Mucosa of rectum (tissue), 2 donors: Measurements from ENCODE around the gene SLC35G6.
"Not testable (repeated sequence)": the region's sequence is repeated elsewhere in the genome, so short reads cannot be mapped to it uniquely, and the experiment has no call there.

Experiments
- H3K27ac ChIP-seq, 2 donors: one replicate each; pipeline ENCODE4 v1.7.0; 2013; ENCODE audit warnings: inconsistent platforms in 2 of 2, low read depth in 2 of 2, low read length in 2 of 2
- H3K27me3 ChIP-seq, 2 donors: one replicate each; pipeline ENCODE4 v1.7.0; 2013; ENCODE audit warnings: low read length in 2 of 2; ENCODE audit not compliant: control insufficient read depth in 2 of 2, insufficient read depth in 2 of 2
- H3K36me3 ChIP-seq, 2 donors: one replicate each; pipeline ENCODE4 v1.7.0; 2013; ENCODE audit warnings: low read length in 2 of 2; ENCODE audit not compliant: control insufficient read depth in 2 of 2, insufficient read depth in 2 of 2
- H3K4me1 ChIP-seq, 2 donors: one replicate each; pipeline ENCODE4 v1.7.0; 2013; ENCODE audit warnings: low read length in 2 of 2, mild to moderate bottlenecking in 1 of 2; ENCODE audit not compliant: control insufficient read depth in 2 of 2, insufficient read depth in 2 of 2
- H3K4me3 ChIP-seq, 2 donors: one replicate each; pipeline ENCODE4 v1.7.0; 2013; ENCODE audit warnings: low read length in 2 of 2
- H3K9ac ChIP-seq, 2 donors: one replicate each; pipeline ENCODE4 v1.7.0; 2013; ENCODE audit warnings: low read length in 2 of 2, low read depth in 1 of 2, mild to moderate bottlenecking in 1 of 2
- H3K9me3 ChIP-seq, 2 donors: one replicate each; pipeline ENCODE4 v1.7.0; 2013; ENCODE audit warnings: low read length in 2 of 2; ENCODE audit not compliant: control insufficient read depth in 2 of 2
- donor health status: healthy.
- donor health status: Normal muscosa, but diverticular disease.

SLC35G6 gene

GRCh38 chr17:7481275-7481674 is at the start of gene SLC35G6:
Gene SLC35G6 (plus strand): TSS chr17:7481446. CDS start chr17:7481517, 71 bp downstream.
- not testable (repeated sequence) for H3K27me3 ChIP-seq, H3K9me3 ChIP-seq, H3K4me3 ChIP-seq, H3K36me3 ChIP-seq
- H3K4me1 ChIP-seq = peaks cover 24 to 33% of the 10 kb centered on the region in 2 donors
- peak within 1 kb of the TSS in 1 of 2 donors; percentile 95 for H3K9ac ChIP-seq
- H3K27ac ChIP-seq = peak within 1 kb of the TSS; percentile 93 to 95

GRCh38 chr17:7432296-7432695 is 49.0 kb upstream of the SLC35G6 start:
- H3K4me1 ChIP-seq = peaks cover 12 to 16% of the 10 kb centered on the region in 2 donors
- no peak overlapping the region for H3K27ac ChIP-seq
- no peaks in the 10 kb centered on the region for H3K36me3 ChIP-seq
- H3K9ac ChIP-seq = no peak overlapping the region
- H3K9me3 ChIP-seq = no peaks in the 10 kb centered on the region
- no peak overlapping the region for H3K4me3 ChIP-seq
- H3K27me3 ChIP-seq = no peaks in the 10 kb centered on the region

GRCh38 chr17:7435676-7436555 is 45.3 kb upstream of the SLC35G6 start:
- peaks cover 24 to 43% of the 10 kb centered on the region in 2 donors for H3K4me1 ChIP-seq
- no peaks in the 10 kb centered on the region for H3K36me3 ChIP-seq
- H3K27me3 ChIP-seq = peaks cover 11 to 19% of the 10 kb centered on the region in 2 donors
- peak overlapping the region; percentile 90 for H3K27ac ChIP-seq
- H3K9me3 ChIP-seq = no peaks in the 10 kb centered on the region
- peak overlapping the region; percentile 87 for H3K9ac ChIP-seq
- H3K4me3 ChIP-seq = peak overlapping the region; percentile 83 to 92

- H3K4me1 ChIP-seq = peaks cover 24 to 43% of the 10 kb centered on the region in 2 donors
These were observed 44.5 kb upstream of the SLC35G6 start for GRCh38 chr17:7436556-7437368.

GRCh38 chr17:7437369-7437863 is 43.8 kb upstream of the SLC35G6 start:
- H3K4me1 ChIP-seq = peaks cover 24 to 43% of the 10 kb centered on the region in 2 donors
- H3K9me3 ChIP-seq = no peaks in the 10 kb centered on the region
- no peaks in the 10 kb centered on the region for H3K36me3 ChIP-seq
- H3K27me3 ChIP-seq = peaks cover 20% of the 10 kb centered on the region in 2 donors
- H3K27ac ChIP-seq = no peak overlapping the region
- peak overlapping the region in 1 of 2 donors; percentile 87 for H3K9ac ChIP-seq
- H3K4me3 ChIP-seq = peak overlapping the region; percentile 44 to 92

More at GRCh38 chr17:7436556-7437368, 44.5 kb upstream of the SLC35G6 start:
- Histone ChIP-seq H3K9me3 (no peaks in the 10 kb centered on the region), H3K27me3 (peaks cover 19 to 20% of the 10 kb centered on the region in 2 donors), H3K36me3 (no peaks in the 10 kb centered on the region), H3K9ac (peak overlapping the region; percentile 87), H3K4me3 (peak overlapping the region; percentile 83 to 92), H3K27ac (peak overlapping the region; percentile 90)

GRCh38 chr17:7437950-7438614 is 43.2 kb upstream of the SLC35G6 start:
- peaks cover 24 to 43% of the 10 kb centered on the region in 2 donors for H3K4me1 ChIP-seq
- peak overlapping the region in 1 of 2 donors; percentile 36 for H3K9ac ChIP-seq
- H3K4me3 ChIP-seq = peak overlapping the region; percentile 0 to 44
- no peaks in the 10 kb centered on the region for H3K36me3 ChIP-seq
- peaks cover 20% of the 10 kb centered on the region in 2 donors for H3K27me3 ChIP-seq
- no peak overlapping the region for H3K27ac ChIP-seq
- no peaks in the 10 kb centered on the region for H3K9me3 ChIP-seq

- Histone ChIP-seq H3K9ac (peak overlapping the region in 1 of 2 donors; percentile 36), H3K27ac (no peak overlapping the region), H3K4me3 (peak overlapping the region in 1 of 2 donors; percentile 44)
These were observed 42.4 kb upstream of the SLC35G6 start for GRCh38 chr17:7438656-7439460.

GRCh38 chr17:7439462-7440112 is 41.7 kb upstream of the SLC35G6 start, which contains the start of gene FGF11:
Gene FGF11 (plus strand): TSS chr17:7439512. CDS start chr17:7439621, 109 bp downstream.
- Histone ChIP-seq H3K27me3 (peaks cover 20% of the 10 kb centered on the region in 2 donors), H3K9me3 (no peaks in the 10 kb centered on the region), H3K4me1 (peaks cover 24 to 43% of the 10 kb centered on the region in 2 donors), H3K36me3 (no peaks in the 10 kb centered on the region), H3K9ac (peak within 1 kb of the TSS in 1 of 2 donors; percentile 36), H3K4me3 (peak within 1 kb of the TSS; percentile 14 to 44), H3K27ac (no peak within 1 kb of the TSS)

More at GRCh38 chr17:7438656-7439460, 42.4 kb upstream of the SLC35G6 start:
- Histone ChIP-seq H3K4me1 (peaks cover 24 to 43% of the 10 kb centered on the region in 2 donors), H3K36me3 (no peaks in the 10 kb centered on the region), H3K27me3 (peaks cover 20% of the 10 kb centered on the region in 2 donors), H3K9me3 (no peaks in the 10 kb centered on the region)
